PFSK-1 (cell line): ENCODE data around the gene ISG15.

Experiments
- FOXP2 ChIP-seq: optimal IDR thresholded peaks from 2 replicates; pipeline ENCODE3; 2011; ENCODE audit warnings: borderline replicate concordance, control low read depth, inconsistent platforms; ENCODE audit not compliant: insufficient read depth; ENCODE audit errors: extremely low read length, extremely low read depth
- POLR2AphosphoS5 ChIP-seq: IDR thresholded peaks from 2 replicates; pipeline ENCODE4 v1.6.1; 2012; ENCODE audit warnings: low read depth, mild to moderate bottlenecking, control low read depth, low read length, moderate library complexity
- REST ChIP-seq, 2 experiments: IDR thresholded peaks; 2 replicates each; pipeline versions ENCODE4 v1.6.1 to v1.8.0; 2011 to 2012; ENCODE audit warnings: low read depth in 2 of 2, low read length in 2 of 2, control low read depth in 1 of 2, inconsistent platforms in 1 of 2, mild to moderate bottlenecking in 1 of 2, moderate library complexity in 1 of 2; ENCODE audit not compliant: insufficient read depth in 1 of 2
- SIN3A ChIP-seq: IDR thresholded peaks from 2 replicates; pipeline ENCODE4 v1.6.1; 2012; ENCODE audit warnings: mild to moderate bottlenecking, low read length, moderate library complexity, borderline replicate concordance; ENCODE audit not compliant: insufficient read depth
- TAF1 ChIP-seq: IDR thresholded peaks from 2 replicates; pipeline ENCODE4 v1.6.1; 2012; ENCODE audit warnings: low read length, control low read depth, borderline replicate concordance; ENCODE audit not compliant: insufficient read depth

Gene ISG15

GRCh38 chr1:966135-966703 lies 47.1 kb upstream of the ISG15 start, which contains the start of gene PLEKHN1:
Gene PLEKHN1, plus strand, starts transcription at chr1:966482. Its CDS starts 50 bp downstream, at chr1:966532.
- TF ChIP-seq POLR2AphosphoS5 (no peak), TAF1 (no peak), FOXP2 (no peak)

- TF ChIP-seq FOXP2 (no peak), REST (IDR thresholded peaks at IDR 0.05; ENCODE audit: insufficient read depth in 1 of 2, low read depth in 2 of 2, low read length in 2 of 2) (no peak), SIN3A (no peak), TAF1 (no peak), POLR2AphosphoS5 (no peak)
These were observed 46.5 kb upstream of the ISG15 start for GRCh38 chr1:966704-967300.

- no peak for TF ChIP-seq REST (IDR thresholded peaks at IDR 0.05; ENCODE audit: insufficient read depth in 1 of 2, low read depth in 2 of 2, low read length in 2 of 2)
These were observed 45.6 kb upstream of the ISG15 start for GRCh38 chr1:967466-968343.

GRCh38 chr1:969260-969855 lies 43.9 kb upstream of the ISG15 start:
- TF ChIP-seq REST (IDR thresholded peaks at IDR 0.05; ENCODE audit: insufficient read depth in 1 of 2, low read depth in 2 of 2, low read length in 2 of 2) (no peak), TAF1 (no peak), SIN3A (no peak), POLR2AphosphoS5 (no peak), FOXP2 (no peak)

GRCh38 chr1:970242-970972 lies 42.9 kb upstream of the ISG15 start:
- TF ChIP-seq POLR2AphosphoS5 (no peak), FOXP2 (no peak), SIN3A (no peak), TAF1 (no peak), REST (IDR thresholded peaks at IDR 0.05; ENCODE audit: insufficient read depth in 1 of 2, low read depth in 2 of 2, low read length in 2 of 2) (no peak)
